ENCODE measurements around the gene CDK15. TPM values are rescaled to one million over a fixed set of nuclear protein-coding genes. Genes with fewer than 3 reads are reported as not detected.

CDK15 gene
- total RNA-seq, 1 experiment from 2014 or later, result not detected

DNA sequence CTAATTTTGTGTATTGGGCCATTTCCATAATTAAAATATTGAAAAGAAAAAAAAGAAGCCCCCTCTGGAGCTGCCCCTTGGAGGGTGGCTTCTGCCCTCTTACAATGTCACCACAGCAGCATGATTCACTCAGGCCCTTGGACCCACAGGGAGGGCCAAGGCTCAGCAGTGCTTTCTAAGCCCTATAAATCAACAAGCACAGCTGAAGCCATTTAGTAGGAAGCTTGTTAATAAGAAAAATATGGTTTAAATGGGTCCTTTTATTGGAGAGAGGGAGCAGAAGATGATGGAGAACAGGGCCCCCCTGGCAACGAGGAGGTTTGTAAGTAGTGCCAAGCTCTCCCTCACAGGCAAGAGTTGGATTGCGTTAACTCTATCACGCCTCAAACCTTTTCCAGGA is 119.7 kb downstream of the CDK15 start:
- Histone ChIP-seq H2AFZ (no peak overlapping the region), H3K27me3 (ENCODE audit: insufficient read depth, low read depth) (no peaks in the 10 kb centered on the region), H3K9me2 (ENCODE audit: insufficient read depth) (no peaks in the 10 kb centered on the region), H3F3A (ENCODE audit: insufficient read depth, low read depth) (no peaks in the 10 kb centered on the region), H3K27ac (no peak overlapping the region), H3K9me3 (ENCODE audit: insufficient read depth, low read depth) (no peaks in the 10 kb centered on the region), H3K4me3 (no peak overlapping the region), H3K79me2 (ENCODE audit: low read depth) (no peaks in the 10 kb centered on the region), H4K20me1 (ENCODE audit: insufficient read depth) (no peaks in the 10 kb centered on the region), H3K4me2 (no peak overlapping the region), H3K4me1 (replicated peaks; ENCODE audit: insufficient read depth) (no peaks in the 10 kb centered on the region), H3K36me3 (ENCODE audit: low read depth) (no peaks in the 10 kb centered on the region)
- POLR2A ChIA-PET (ENCODE audit: unreplicated experiment), result no interaction called here
- intact Hi-C loops (cut with micrococcal nuclease; ENCODE audit: unreplicated experiment), result no loop called here
- BruUV-seq (replicated peaks), result no TSS peak
- TF ChIP-seq, protein P1, sequence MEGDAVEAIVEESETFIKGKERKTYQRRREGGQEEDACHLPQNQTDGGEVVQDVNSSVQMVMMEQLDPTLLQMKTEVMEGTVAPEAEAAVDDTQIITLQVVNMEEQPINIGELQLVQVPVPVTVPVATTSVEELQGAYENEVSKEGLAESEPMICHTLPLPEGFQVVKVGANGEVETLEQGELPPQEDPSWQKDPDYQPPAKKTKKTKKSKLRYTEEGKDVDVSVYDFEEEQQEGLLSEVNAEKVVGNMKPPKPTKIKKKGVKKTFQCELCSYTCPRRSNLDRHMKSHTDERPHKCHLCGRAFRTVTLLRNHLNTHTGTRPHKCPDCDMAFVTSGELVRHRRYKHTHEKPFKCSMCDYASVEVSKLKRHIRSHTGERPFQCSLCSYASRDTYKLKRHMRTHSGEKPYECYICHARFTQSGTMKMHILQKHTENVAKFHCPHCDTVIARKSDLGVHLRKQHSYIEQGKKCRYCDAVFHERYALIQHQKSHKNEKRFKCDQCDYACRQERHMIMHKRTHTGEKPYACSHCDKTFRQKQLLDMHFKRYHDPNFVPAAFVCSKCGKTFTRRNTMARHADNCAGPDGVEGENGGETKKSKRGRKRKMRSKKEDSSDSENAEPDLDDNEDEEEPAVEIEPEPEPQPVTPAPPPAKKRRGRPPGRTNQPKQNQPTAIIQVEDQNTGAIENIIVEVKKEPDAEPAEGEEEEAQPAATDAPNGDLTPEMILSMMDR (conservative IDR thresholded peaks at IDR 0.05), result no peak
- no peak for TF ChIP-seq EZH2 (IDR thresholded peaks at IDR 0.05; ENCODE audit: low read depth)
- DNase-seq, result no peak
- CTCF ChIA-PET, result no interaction called here

DNA sequence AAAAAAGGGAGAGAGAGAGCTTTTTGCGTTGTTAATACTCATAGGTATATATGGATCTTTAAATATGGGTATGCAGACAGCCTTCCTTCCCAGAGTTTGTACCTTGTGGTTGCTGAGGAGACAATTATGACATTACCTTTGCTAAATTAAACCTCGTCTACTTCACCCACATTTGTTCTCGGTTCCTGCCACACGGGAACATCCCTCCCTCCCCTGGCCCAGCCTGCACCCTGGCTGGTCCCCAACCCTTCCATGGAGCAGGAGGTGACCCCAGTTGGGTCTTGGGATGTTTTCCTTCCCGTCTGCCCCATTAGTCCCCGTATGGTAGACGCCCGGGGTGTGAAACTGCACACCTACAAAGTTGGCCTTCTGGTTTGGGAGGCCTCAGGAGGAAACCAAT is 122.0 kb downstream of the CDK15 start:
- Histone ChIP-seq H3K9me2 (ENCODE audit: insufficient read depth) (no peaks in the 10 kb centered on the region), H3K27me3 (ENCODE audit: insufficient read depth, low read depth) (no peaks in the 10 kb centered on the region), H3K27ac (no peak overlapping the region), H3K4me1 (replicated peaks; ENCODE audit: insufficient read depth) (no peaks in the 10 kb centered on the region), H3K79me2 (ENCODE audit: low read depth) (no peaks in the 10 kb centered on the region), H4K20me1 (ENCODE audit: insufficient read depth) (no peaks in the 10 kb centered on the region), H3F3A (ENCODE audit: insufficient read depth, low read depth) (no peaks in the 10 kb centered on the region), H3K4me2 (no peak overlapping the region), H2AFZ (no peak overlapping the region), H3K9me3 (ENCODE audit: insufficient read depth, low read depth) (no peaks in the 10 kb centered on the region), H3K36me3 (ENCODE audit: low read depth) (no peaks in the 10 kb centered on the region), H3K4me3 (no peak overlapping the region)
- no peak for DNase-seq
- CTCF ChIA-PET, result no interaction called here
- BruUV-seq (replicated peaks), result no TSS peak
- POLR2A ChIA-PET (ENCODE audit: unreplicated experiment), result no interaction called here
- TF ChIP-seq, protein P1 (conservative IDR thresholded peaks at IDR 0.05), result no peak
- TF ChIP-seq EZH2 (IDR thresholded peaks at IDR 0.05; ENCODE audit: low read depth), result no peak
- intact Hi-C loops (cut with micrococcal nuclease; ENCODE audit: unreplicated experiment), result no loop called here

DNA sequence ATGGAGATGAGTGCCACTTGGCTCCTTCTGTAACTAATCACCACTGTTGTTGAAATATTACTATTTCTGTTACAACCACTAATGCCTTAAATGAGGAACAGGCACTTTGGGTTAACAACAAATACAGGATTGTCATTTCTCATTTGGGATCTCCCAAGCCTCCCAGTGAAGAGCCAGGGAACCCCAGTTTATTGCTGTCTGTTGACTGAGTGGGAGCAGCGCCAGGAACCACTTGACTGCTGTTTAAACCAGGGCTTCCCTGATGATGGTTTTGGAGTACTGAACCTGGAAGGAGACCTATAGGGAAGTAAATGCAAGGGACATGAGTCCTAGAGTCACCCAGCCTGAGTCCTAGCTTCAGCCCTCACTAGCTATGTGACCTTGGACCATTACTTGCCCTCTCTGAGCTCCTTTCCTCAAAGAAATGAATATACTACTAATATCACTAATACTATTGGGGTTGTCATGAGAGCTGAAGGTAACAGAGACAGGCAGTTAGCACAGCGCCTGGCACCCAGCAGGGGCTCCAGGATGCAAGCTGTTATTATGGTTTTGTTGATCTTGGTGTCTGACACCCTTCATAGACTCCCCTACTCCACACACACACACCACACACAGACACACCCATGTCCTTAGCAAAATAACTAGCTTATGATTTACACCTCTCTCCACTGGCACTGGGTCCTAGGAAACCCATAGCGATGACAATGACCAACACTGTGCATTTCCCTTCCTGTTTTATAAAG is 123.1 kb downstream of the CDK15 start:
- no peaks in the 10 kb centered on the region for H3K27me3 ChIP-seq (ENCODE audit: insufficient read depth, low read depth)
- ChIA-PET POLR2A (ENCODE audit: unreplicated experiment) (no interaction called here), CTCF (no interaction called here)
- DNase-seq, result no peak
- intact Hi-C loops (cut with micrococcal nuclease; ENCODE audit: unreplicated experiment), result no loop called here
- no TSS peak for BruUV-seq (replicated peaks)
- H4K20me1 ChIP-seq (ENCODE audit: insufficient read depth), result no peaks in the 10 kb centered on the region
- no peaks in the 10 kb centered on the region for H3F3A ChIP-seq (ENCODE audit: insufficient read depth, low read depth)
- no peak overlapping the region for H2AFZ ChIP-seq
- TF ChIP-seq EZH2 (IDR thresholded peaks at IDR 0.05; ENCODE audit: low read depth), result no peak
- TF ChIP-seq, protein P1 (conservative IDR thresholded peaks at IDR 0.05), result no peak
- no peaks in the 10 kb centered on the region for H3K4me1 ChIP-seq (replicated peaks; ENCODE audit: insufficient read depth)
- no peaks in the 10 kb centered on the region for H3K79me2 ChIP-seq (ENCODE audit: low read depth)
- no peaks in the 10 kb centered on the region for H3K9me2 ChIP-seq (ENCODE audit: insufficient read depth)
- H3K36me3 ChIP-seq (ENCODE audit: low read depth), result no peaks in the 10 kb centered on the region
- H3K4me2 ChIP-seq, result no peak overlapping the region
- no peaks in the 10 kb centered on the region for H3K9me3 ChIP-seq (ENCODE audit: insufficient read depth, low read depth)
- H3K27ac ChIP-seq, result no peak overlapping the region
- H3K4me3 ChIP-seq, result no peak overlapping the region

All from PC-9 (cell line).